ENCODE measurements around the gene SCYL1. TPM values are rescaled to one million over a fixed set of nuclear protein-coding genes. Genes with fewer than 3 reads are reported as not detected.
A peak's percentile ranks its signal among the peaks of the same experiment; 100 is the strongest.

The SCYL1 gene
- total and polyA plus RNA-seq, 12 donors: 47.4 to 130 (median 56.7) TPM

GRCh38 chr11:65492387-65492636 is 32.6 kb upstream of the SCYL1 start:
- Histone ChIP-seq H3K9me3 (no peaks in the 10 kb centered on the region), H3K27me3 (no peaks in the 10 kb centered on the region), H3K4me3 (peak overlapping the region in 5 of 10 donors; percentile 4 to 27 (median 10)), H3K27ac (peak overlapping the region; percentile 88 to 100 (median 99)), H3K4me1 (peaks cover 79 to 96% (median 94%) of the 10 kb centered on the region in 9 donors), H3K36me3 (no peaks in the 10 kb centered on the region)
- ATAC-seq (no peak), DNase-seq (no peak)
- TF ChIP-seq CTCF (IDR thresholded peaks at IDR 0.05): no peak
- intact Hi-C loops (cut with DNase I): loop anchor here in 1 of 10 donors (2.0 kb wide), 1 partner anchor 14 kb away; no protein-coding TSS in a partner anchor
- WGBS, 2 donors: 26 to 34% methylated on average over 4 of the region's 4 CpGs

GRCh38 chr11:65492637-65493366 is 32.1 kb upstream of the SCYL1 start:
- DNase-seq: peak; percentile 75 to 92
- Histone ChIP-seq H3K4me3 (peak overlapping the region in 6 of 10 donors; percentile 2 to 27 (median 9)), H3K27me3 (no peaks in the 10 kb centered on the region), H3K27ac (peak overlapping the region; percentile 88 to 100 (median 99)), H3K9me3 (no peaks in the 10 kb centered on the region), H3K36me3 (no peaks in the 10 kb centered on the region), H3K4me1 (peaks cover 79 to 94% (median 93%) of the 10 kb centered on the region in 9 donors)
- 16 to 25% methylated on average over 6 of the region's 6 CpGs for WGBS, 2 donors
- peak in 6 of 8 donors; percentile 19 to 38 (median 30) for ATAC-seq
- TF ChIP-seq CTCF (IDR thresholded peaks at IDR 0.05): no peak
- intact Hi-C loops (cut with DNase I): loop anchor here in 1 of 10 donors (2.0 kb wide), 1 partner anchor 14 kb away; no protein-coding TSS in a partner anchor

- H3K27ac ChIP-seq: peak overlapping the region; percentile 88 to 100 (median 99)
- no peaks in the 10 kb centered on the region for H3K36me3 ChIP-seq
- H3K4me3 ChIP-seq: peak overlapping the region in 6 of 10 donors; percentile 2 to 27 (median 9)
- no peaks in the 10 kb centered on the region for H3K9me3 ChIP-seq
- H3K27me3 ChIP-seq: no peaks in the 10 kb centered on the region
- intact Hi-C loops (cut with DNase I): loop anchor here in 4 of 10 donors (2.0 kb wide), 3 partner anchors 15 to 19 kb away; no protein-coding TSS in a partner anchor
- TF ChIP-seq CTCF (IDR thresholded peaks at IDR 0.05): no peak
- DNase-seq: peak; percentile 54 to 86
- H3K4me1 ChIP-seq: peaks cover 72 to 94% (median 86%) of the 10 kb centered on the region in 9 donors
- ATAC-seq: peak in 6 of 8 donors; percentile 10 to 31 (median 18)
- WGBS, 2 donors: 32 to 34% methylated on average over 12 of the region's 12 CpGs
Measured at GRCh38 chr11:65493367-65494176, 31.3 kb upstream of the SCYL1 start.

All from heart right ventricle (tissue), 16 donors.